RKO (cell line): Measurements from ENCODE around the gene C1orf87.
A peak's percentile ranks its signal among the peaks of the same experiment; 100 is the strongest.
"Not testable (repeated sequence)": the region's sequence is repeated elsewhere in the genome, so short reads cannot be mapped to it uniquely, and the experiment has no call there.

Source experiments
- DNase-seq: peaks from one replicate; pipeline ENCODE4 v3.0.0-alpha.2; 2016; ENCODE audit warnings: low spot score

C1orf87 gene

DNA sequence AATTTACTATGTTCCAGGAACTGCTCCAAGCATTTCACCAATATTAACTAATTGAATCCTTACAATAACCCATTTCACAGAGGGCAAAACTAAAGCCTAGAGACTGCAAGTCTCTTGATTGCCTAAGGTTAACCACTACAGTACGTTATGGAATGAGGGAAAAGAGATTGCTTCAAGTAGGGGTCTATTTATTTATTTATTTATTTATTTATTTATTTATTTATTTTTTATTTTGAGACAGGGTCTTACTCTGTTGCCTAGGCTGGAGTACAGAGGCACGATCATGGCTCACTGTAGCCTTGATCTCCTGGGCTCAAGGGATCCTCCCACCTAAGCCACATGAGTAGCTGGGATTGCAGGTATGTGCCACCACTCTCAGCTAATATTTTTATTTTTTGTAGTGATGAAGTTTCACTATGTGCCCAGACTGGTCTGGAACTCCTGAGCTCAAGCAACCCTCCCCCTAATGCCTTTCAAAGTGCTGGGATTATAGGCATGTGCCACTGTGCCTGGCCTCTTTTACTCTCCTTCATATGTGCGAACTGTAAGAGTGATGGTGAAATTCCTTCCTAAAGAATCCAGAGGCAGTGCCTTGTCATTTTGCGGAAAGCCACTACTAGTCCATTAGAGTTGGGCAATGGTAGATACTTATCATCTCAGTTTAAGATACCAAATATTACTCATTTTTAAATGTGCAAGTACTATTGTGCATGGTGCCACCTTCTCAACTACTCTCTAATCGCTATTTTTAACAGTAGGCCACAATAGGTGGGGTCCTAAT lies 81.3 kb downstream of the C1orf87 start:
- no peak for DNase-seq

- DNase-seq, result no peak
Measured at GRCh38 chr1:59990470-59990869, 83.1 kb downstream of the C1orf87 start.

DNA sequence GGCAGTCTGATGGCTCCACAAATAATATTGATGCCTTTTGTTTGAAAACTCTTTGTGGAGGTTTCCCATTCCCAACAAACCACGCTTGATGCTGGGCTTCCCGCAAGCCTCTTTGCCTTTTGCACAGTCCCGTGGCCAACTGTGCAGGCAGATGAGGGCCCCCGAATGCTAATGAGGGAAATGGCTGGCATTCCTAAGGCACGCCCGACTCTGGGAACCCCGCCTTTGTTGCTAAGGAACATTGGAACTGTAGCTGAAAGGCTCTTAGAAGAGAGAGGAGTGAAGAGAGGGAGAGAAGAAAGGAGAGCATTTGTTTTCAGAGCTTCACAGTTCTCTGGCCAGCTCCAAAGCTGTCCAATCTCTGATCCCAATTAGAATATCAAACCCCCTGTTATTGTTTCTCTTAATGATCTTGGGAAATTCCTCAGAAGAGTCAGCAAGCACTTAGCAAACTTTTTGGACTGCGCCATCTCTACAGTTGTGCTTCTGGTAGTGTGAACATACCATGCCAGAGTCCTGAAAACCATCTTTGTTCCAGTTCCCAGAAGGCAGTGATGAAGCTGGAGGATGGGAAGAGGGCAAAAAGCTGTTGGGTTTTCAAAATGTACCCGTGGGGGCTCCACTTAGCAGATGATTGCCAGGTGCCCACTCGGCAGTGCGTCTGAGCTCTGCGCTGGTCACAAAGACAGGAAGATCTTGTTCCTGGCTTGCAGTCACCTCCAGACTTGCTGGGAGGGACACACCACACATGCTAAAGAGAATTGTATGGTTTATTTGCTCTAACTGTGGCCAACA lies 86.9 kb downstream of the C1orf87 start:
- DNase-seq, result no peak

- DNase-seq, result no peak
Measured at GRCh38 chr1:59985911-59986515, 87.6 kb downstream of the C1orf87 start.

GRCh38 chr1:59979666-59980065 lies 93.9 kb downstream of the C1orf87 start:
- no peak for DNase-seq

DNA sequence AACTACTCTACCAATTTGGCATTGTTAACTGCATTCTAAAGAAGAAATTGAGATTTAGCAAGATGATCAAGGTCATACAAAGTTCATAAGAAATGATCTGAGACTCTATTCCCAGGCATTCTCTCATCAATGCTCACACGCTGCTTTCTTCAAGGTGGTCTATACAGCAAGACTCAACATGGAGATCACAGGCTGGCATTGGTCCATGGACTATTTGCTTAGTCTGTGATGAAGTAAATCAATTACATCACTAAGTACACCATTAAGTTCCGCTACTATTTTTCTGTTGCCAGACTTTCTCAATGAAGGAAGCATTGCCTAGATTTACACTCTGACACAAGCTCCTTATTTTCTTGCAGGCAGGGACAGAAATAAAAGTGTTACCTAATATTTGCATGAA lies 95.1 kb downstream of the C1orf87 start:
- no peak for DNase-seq

GRCh38 chr1:59978026-59978425 lies 95.5 kb downstream of the C1orf87 start:
- DNase-seq, result no peak

DNA sequence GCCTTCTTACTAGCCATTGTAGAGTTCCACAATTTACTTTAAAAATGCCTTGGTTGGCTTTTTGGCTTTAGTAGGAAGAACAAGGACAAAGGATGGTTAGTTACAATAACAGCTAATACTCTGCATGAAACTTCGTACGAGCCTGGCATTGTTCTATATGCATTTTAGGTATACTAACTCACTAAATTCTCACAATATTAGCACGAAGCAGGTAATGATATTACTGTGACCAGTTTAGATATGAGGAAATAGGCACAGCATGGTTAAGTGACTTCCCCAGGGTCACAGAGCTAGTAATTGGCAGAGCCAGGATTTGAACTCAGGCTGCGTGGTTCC lies 96.5 kb downstream of the C1orf87 start:
- no peak for DNase-seq

- peak; percentile 42 for DNase-seq
Measured at GRCh38 chr1:59976194-59977074, 97.1 kb downstream of the C1orf87 start.

DNA sequence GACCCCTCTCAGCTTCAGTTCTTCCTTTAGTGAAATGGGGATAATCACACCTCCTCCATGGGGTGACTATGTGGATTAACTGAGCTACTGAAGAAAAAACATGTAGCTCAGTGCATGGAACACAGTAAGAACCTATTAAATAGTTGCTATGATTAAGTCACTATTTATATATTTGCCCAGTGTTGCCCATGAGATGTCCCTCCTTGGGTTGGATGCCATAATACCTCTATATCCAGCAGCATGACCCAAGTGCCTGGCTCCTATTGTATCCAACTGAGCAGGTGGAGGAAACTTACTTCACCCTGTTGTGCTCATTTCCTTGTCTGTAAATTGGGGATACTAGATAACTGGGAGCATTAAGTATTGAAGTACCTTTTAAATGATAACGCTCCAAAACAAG lies 99.9 kb downstream of the C1orf87 start:
- no peak for DNase-seq

DNA sequence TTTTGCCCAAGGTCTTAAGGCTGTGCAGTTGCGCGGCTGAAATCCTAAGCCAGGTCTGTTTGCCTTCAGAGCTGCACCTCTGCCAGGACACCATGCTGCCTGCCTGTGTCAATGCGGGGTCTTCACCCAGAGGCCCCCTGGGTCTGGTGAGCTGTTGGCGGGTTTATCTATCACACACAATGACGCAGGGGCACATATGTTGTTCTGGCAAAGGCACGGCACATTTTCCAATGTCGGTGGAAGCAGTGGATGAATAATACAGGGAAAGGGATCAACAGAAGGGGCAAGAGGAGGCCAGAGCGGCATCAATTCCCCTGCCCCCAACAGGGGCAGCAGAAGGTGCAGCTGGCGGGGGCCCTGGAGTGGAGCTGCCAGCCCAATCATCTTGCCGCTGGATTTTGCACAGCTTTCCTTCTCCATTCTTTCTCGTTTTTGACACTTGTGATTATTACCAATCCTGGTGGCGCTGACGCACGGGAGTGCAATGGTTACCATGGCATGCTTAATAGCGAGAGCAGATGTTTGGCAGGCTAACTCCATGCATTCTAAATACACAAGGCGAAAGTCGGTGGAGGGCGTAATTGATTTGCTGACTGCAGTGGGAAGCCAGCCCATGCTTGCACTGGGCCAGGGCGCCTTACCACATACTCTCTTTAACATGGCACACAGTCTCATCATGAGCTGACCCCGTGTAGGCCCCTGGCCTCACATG lies 101.2 kb downstream of the C1orf87 start:
- DNase-seq, result no peak

DNA sequence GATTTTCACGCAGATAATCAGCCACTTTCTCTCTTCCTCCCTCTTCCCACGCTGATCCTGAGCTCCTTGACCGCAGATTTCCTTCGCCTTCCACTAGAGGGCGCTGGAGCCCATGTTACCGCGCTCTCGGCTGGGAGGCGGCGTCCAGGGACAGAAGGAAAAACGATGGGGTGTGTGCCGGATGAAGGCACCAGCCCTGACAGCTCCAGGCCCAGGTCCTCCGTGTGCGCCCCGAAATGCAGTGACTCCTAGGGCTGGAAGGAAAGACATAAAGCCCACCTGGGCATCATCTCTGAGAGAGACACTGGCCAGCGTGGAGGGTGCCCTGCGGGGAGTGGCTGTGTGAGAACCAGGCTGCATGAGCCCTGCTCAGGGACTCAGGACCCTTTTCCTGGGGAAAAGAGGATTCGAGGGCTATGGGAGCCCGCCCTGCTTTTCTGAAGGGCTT lies 102.1 kb downstream of the C1orf87 start:
- peak; percentile 62 for DNase-seq

DNA sequence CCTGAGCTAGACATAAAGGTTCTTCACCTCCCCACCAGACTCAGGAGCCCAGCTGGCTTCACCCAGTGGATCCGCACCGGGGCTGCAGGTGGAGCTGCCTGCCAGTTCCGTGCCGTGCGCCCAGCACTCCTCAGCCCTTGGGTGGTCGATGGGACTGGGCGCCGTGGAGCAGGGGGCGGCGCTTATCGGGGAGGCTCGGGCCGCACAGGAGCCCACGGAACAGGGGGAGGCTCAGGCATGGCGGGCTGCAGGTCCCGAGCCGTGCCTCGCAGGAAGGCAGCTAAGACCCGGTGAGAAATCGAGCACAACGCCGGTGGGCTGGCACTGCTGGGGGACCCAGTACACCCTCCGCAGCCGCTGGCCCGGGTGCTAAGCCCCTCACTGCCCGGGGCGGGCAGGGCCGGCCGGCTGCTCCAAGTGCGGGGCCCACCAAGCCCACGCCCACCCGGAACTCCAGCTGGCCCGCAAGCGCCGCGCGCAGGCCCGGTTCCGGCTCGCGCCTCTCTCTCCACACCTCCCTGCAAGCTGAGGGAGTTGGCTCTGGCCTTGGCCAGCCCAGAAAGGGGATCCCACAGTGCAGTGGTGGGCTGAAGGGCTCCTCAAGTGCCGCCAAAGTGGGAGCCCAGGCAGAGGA lies 103.9 kb downstream of the C1orf87 start:
- not testable (repeated sequence) for DNase-seq

- not testable (repeated sequence) for DNase-seq
Measured at GRCh38 chr1:59968746-59969145, 104.8 kb downstream of the C1orf87 start.

GRCh38 chr1:59967780-59968179 lies 105.8 kb downstream of the C1orf87 start:
- no peak for DNase-seq

GRCh38 chr1:59967141-59967697 lies 106.4 kb downstream of the C1orf87 start:
- no peak for DNase-seq

DNA sequence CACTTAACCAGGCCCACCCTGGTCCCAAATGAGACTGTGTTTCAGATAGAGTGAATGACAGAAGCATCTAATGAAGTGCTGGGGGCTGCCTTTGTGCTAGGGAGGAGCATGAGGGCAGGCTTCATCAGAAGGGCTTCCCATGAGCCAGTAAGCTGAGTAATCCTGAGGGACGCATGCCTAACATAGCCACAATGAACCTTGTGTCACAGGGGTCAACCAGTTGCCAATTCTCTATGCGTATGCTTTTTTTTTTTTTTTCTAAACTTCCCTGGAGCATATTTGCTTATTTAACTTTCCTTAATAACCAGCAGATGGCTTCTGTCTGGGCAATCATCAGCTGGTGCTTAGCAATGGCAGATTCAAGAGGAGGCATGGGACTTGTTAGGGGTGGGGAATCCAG lies 121.5 kb downstream of the C1orf87 start:
- DNase-seq, result no peak

GRCh38 chr1:59949648-59950047 lies 123.9 kb downstream of the C1orf87 start:
- DNase-seq, result no peak

- DNase-seq, result no peak
Measured at GRCh38 chr1:59948990-59949389, 124.6 kb downstream of the C1orf87 start.
